Caco-2 (cell line): Measurements from ENCODE around the gene RAB1B. TPM values are rescaled to one million over a fixed set of nuclear protein-coding genes. Genes with fewer than 3 reads are reported as not detected.

ENCODE experiments used
- BruUV-seq: library from RNA; stranded (reverse); fragments of 400-500 nt; replicated peaks from 2 replicates; lab custom pipeline; 2021; lab: Mats Ljungman, UMichigan
- CTCF ChIA-PET: fragments of 300-600 bp; sonication (Branson Sonifier 250); formaldehyde crosslinking; loops from one replicate; lab custom pipeline; 2022; ENCODE audit warnings: antibody characterized with exemption; lab: Charles Lee
- POLR2A ChIA-PET: fragments of 300-600 bp; sonication (Branson Sonifier 250); formaldehyde crosslinking; loops from one replicate; lab custom pipeline; 2022; ENCODE audit warnings: antibody characterized with exemption; lab: Charles Lee
- DNase-seq, 2 experiments: peaks; one replicate each; pipeline versions ENCODE4 v3.0.0 to v3.0.0-alpha.2; 2020 to 2022
- H3K27me3 ChIP-seq: replicated peaks from 2 replicates; pipeline ENCODE4 v1.6.0; 2011; ENCODE audit warnings: low read length; ENCODE audit not compliant: control insufficient read depth, insufficient read depth
- H3K36me3 ChIP-seq: 2 replicates; pipeline ENCODE4 v1.5.1; 2011; ENCODE audit warnings: low read length; ENCODE audit not compliant: control insufficient read depth, insufficient read depth
- H3K4me1 ChIP-seq: fragments of 250-450 bp; sonication (Bioruptor Pico); 2 replicates; pipeline ENCODE4 v1.5.1; 2020; ENCODE audit warnings: mild to moderate bottlenecking
- H3K4me3 ChIP-seq: 2 replicates; pipeline ENCODE4 v1.5.1; 2011; ENCODE audit warnings: low read depth, mild to moderate bottlenecking, control low read depth, low read length
- H3K9me3 ChIP-seq: fragments of 250-450 bp; sonication (Bioruptor Pico); 2 replicates; pipeline ENCODE4 v1.5.1; 2020; ENCODE audit warnings: mild to moderate bottlenecking, moderate library complexity
- H3K27ac Mint-ChIP-seq: one replicate; pipeline ENCODE4 v1.8.0; 2022; ENCODE audit warnings: mixed read lengths; ENCODE audit not compliant: unreplicated experiment
- H3K27me3 Mint-ChIP-seq: one replicate; pipeline ENCODE4 v1.8.0; 2022; ENCODE audit warnings: mixed read lengths; ENCODE audit not compliant: insufficient read depth, unreplicated experiment
- H3K36me3 Mint-ChIP-seq: one replicate; pipeline ENCODE4 v1.8.0; 2022; ENCODE audit warnings: mild to moderate bottlenecking, mixed read lengths; ENCODE audit not compliant: insufficient read depth, unreplicated experiment
- H3K4me1 Mint-ChIP-seq: one replicate; pipeline ENCODE4 v1.8.0; 2022; ENCODE audit warnings: low read depth, mixed read lengths; ENCODE audit not compliant: unreplicated experiment
- H3K4me3 Mint-ChIP-seq: one replicate; pipeline ENCODE4 v1.8.0; 2022; ENCODE audit warnings: mild to moderate bottlenecking, moderate library complexity, mixed read lengths; ENCODE audit not compliant: unreplicated experiment
- H3K9me3 Mint-ChIP-seq: one replicate; pipeline ENCODE4 v1.8.0; 2022; ENCODE audit warnings: mixed read lengths; ENCODE audit not compliant: unreplicated experiment
- intact Hi-C: fragments of 100-400 bp; cut with micrococcal nuclease; formaldehyde crosslinking; loops from one replicate; pipeline ENCODE4 v1.10.0; 2022; ENCODE audit not compliant: unreplicated experiment
- total RNA-seq: library from RNA; stranded (reverse); gene quantifications from 2 replicates; pipeline ENCODE4 v1.2.3, GENCODE V29; 2022
- TF ChIP-seq, protein P1 (sequence below), 2 experiments: fragments of 200-600 bp in 1 of 2; IDR thresholded peaks; 1 replicate in 1 of 2; 2 replicates in 1 of 2; pipeline versions ENCODE4 v1.5.1 to v1.8.0; 2011 to 2022; ENCODE audit warnings: antibody characterized with exemption in 1 of 2, control low read depth in 1 of 2, inconsistent platforms in 1 of 2, low read depth in 1 of 2, low read length in 1 of 2, mild to moderate bottlenecking in 1 of 2, moderate library complexity in 1 of 2; ENCODE audit not compliant: insufficient read depth in 1 of 2, severe bottlenecking in 1 of 2, unreplicated experiment in 1 of 2

Gene RAB1B
- total RNA-seq, 1 experiment from 2014 or later = 132 TPM

DNA sequence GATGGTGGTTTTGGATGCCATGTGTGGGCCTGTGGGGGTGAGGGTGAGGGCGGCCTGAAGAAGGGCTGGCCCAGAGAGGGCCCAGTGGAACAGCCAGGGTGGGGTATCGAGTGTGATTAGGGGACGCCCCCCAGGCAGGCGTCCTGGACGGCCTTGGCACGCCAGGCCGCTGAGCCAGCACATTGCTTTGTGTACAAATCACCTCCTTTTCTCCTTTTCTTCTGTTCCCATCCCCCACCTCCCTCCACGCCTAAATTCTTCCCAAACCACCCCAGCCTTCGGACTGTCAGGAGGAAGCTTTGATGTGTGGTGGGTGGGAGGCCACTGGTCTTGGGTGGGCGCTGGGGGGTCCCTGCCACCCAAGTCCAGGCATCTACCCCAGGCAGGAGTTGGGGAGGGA is 56.2 kb downstream of the RAB1B start:
- no peak for DNase-seq
- H3K27me3 Mint-ChIP-seq = no peaks in the 10 kb centered on the region
- Histone ChIP-seq H3K27me3 (no peaks in the 10 kb centered on the region), H3K36me3 (no peaks in the 10 kb centered on the region), H3K9me3 (peaks cover 9% of the 10 kb centered on the region; the same call in 1 of the 2 replicates), H3K4me3 (no peak overlapping the region), H3K4me1 (peaks cover 46% of the 10 kb centered on the region)
- CTCF ChIA-PET = interaction anchor here (0.7 to 1.9 kb wide), 2 partner anchors 12 kb away, joined by 4 to 6 read pairs; partner anchors contain the start of gene RIN1
- peaks cover 29% of the 10 kb centered on the region for H3K4me1 Mint-ChIP-seq
- POLR2A ChIA-PET = no interaction called here
- intact Hi-C loops = no loop called here
- no peaks in the 10 kb centered on the region for H3K36me3 Mint-ChIP-seq
- H3K9me3 Mint-ChIP-seq = peaks cover 3% of the 10 kb centered on the region
- no peak overlapping the region for H3K27ac Mint-ChIP-seq
- no peak overlapping the region for H3K4me3 Mint-ChIP-seq
- TF ChIP-seq, protein P1, sequence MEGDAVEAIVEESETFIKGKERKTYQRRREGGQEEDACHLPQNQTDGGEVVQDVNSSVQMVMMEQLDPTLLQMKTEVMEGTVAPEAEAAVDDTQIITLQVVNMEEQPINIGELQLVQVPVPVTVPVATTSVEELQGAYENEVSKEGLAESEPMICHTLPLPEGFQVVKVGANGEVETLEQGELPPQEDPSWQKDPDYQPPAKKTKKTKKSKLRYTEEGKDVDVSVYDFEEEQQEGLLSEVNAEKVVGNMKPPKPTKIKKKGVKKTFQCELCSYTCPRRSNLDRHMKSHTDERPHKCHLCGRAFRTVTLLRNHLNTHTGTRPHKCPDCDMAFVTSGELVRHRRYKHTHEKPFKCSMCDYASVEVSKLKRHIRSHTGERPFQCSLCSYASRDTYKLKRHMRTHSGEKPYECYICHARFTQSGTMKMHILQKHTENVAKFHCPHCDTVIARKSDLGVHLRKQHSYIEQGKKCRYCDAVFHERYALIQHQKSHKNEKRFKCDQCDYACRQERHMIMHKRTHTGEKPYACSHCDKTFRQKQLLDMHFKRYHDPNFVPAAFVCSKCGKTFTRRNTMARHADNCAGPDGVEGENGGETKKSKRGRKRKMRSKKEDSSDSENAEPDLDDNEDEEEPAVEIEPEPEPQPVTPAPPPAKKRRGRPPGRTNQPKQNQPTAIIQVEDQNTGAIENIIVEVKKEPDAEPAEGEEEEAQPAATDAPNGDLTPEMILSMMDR (IDR thresholded peaks at IDR 0.05; ENCODE audit: insufficient read depth in 1 of 2, low read depth in 1 of 2, low read length in 1 of 2, severe bottlenecking in 1 of 2, unreplicated experiment in 1 of 2) = no peak
- BruUV-seq = no TSS peak

DNA sequence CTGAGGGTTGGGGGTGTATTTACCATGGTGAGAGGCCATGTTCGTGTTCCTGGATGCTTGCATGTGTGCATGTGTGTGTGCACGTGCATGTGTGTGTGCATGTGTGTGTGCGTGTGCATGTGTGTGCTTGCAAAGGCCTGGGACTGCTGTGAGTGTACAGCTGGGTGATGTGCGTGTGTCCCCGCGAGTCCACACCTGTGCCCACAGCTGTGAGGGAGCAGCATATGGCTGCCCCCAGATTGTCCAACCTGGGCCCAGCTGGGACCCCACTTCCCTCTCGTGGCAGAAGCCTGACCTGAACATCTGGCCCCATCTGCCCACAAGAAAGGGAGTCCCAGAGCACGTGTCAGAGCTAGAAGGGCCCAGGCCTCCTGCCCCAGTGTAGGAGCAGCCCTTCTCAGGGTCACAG is 56.8 kb downstream of the RAB1B start:
- H3K9me3 Mint-ChIP-seq = no peaks in the 10 kb centered on the region
- no peak for DNase-seq
- H3K27me3 Mint-ChIP-seq = no peaks in the 10 kb centered on the region
- H3K4me3 ChIP-seq = no peak overlapping the region
- ChIA-PET POLR2A (no interaction called here), CTCF (interaction anchor here (0.6 to 1.9 kb wide), 2 partner anchors 11 to 926 kb away, joined by 6 to 7 read pairs; partner anchors contain the start of gene RIN1)
- H3K9me3 ChIP-seq = 0 out of 2 replicates have a peak, but pooled peaks cover 5% of the 10 kb centered on the region
- TF ChIP-seq, protein P1 (IDR thresholded peaks at IDR 0.05; ENCODE audit: insufficient read depth in 1 of 2, low read depth in 1 of 2, low read length in 1 of 2, severe bottlenecking in 1 of 2, unreplicated experiment in 1 of 2) = no peak
- H3K4me1 Mint-ChIP-seq = peaks cover 29% of the 10 kb centered on the region
- no peaks in the 10 kb centered on the region for H3K36me3 Mint-ChIP-seq
- intact Hi-C loops = no loop called here
- no peaks in the 10 kb centered on the region for H3K36me3 ChIP-seq
- no peak overlapping the region for H3K4me3 Mint-ChIP-seq
- H3K27me3 ChIP-seq = no peaks in the 10 kb centered on the region
- BruUV-seq = no TSS peak
- no peak overlapping the region for H3K27ac Mint-ChIP-seq
- H3K4me1 ChIP-seq = peaks cover 46% of the 10 kb centered on the region

- Mint-ChIP-seq H3K36me3 (no peaks in the 10 kb centered on the region), H3K4me3 (no peak overlapping the region), H3K27ac (no peak overlapping the region), H3K27me3 (no peaks in the 10 kb centered on the region), H3K4me1 (peaks cover 29% of the 10 kb centered on the region), H3K9me3 (no peaks in the 10 kb centered on the region)
- no peak overlapping the region for H3K4me3 ChIP-seq
- intact Hi-C loops = no loop called here
- 0 out of 2 replicates have a peak, but pooled peaks cover 4% of the 10 kb centered on the region for H3K9me3 ChIP-seq
- DNase-seq = no peak
- H3K27me3 ChIP-seq = no peaks in the 10 kb centered on the region
- H3K36me3 ChIP-seq = no peaks in the 10 kb centered on the region
- ChIA-PET CTCF (interaction anchor here (0.8 to 1.6 kb wide), 4 partner anchors 9 to 104 kb away, joined by 5 to 13 read pairs (median 8); partner anchors contain the start of gene RIN1), POLR2A (interaction anchor here (0.6 kb wide), 1 partner anchor 184 kb away, joined by 3 read pairs; no protein-coding TSS in a partner anchor)
- BruUV-seq = no TSS peak
- H3K4me1 ChIP-seq = peaks cover 46% of the 10 kb centered on the region
- TF ChIP-seq, protein P1 (IDR thresholded peaks at IDR 0.05; ENCODE audit: insufficient read depth in 1 of 2, low read depth in 1 of 2, low read length in 1 of 2, severe bottlenecking in 1 of 2, unreplicated experiment in 1 of 2) = no peak
Measured at GRCh38 chr11:66326261-66327111, 58.0 kb downstream of the RAB1B start.

Other genes with a start within 250 kb of the RAB1B start
- gene CATSPER1, start 242.2 kb upstream of the RAB1B start, total RNA-seq = not detected in 2 replicates
- not detected in 2 replicates for gene GAL3ST3, start 219.5 kb upstream of the RAB1B start, total RNA-seq
- gene SF3B2, start 216.3 kb upstream of the RAB1B start, total RNA-seq = 224 and 225 TPM in 2 replicates
- gene PACS1, start 198.4 kb upstream of the RAB1B start, total RNA-seq = 82.2 and 95.2 TPM in 2 replicates
- gene KLC2, start 10.9 kb upstream of the RAB1B start, total RNA-seq = 49.5 and 53.1 TPM in 2 replicates
- 4.9 and 6.1 TPM in 2 replicates for gene CNIH2, start 9.5 kb downstream of the RAB1B start, total RNA-seq
- gene YIF1A, start 20.5 kb downstream of the RAB1B start, total RNA-seq = 140 and 159 TPM in 2 replicates
- gene TMEM151A, start 23.3 kb downstream of the RAB1B start, total RNA-seq = 0.68 and 0.88 TPM in 2 replicates
- gene CD248, start 48.4 kb downstream of the RAB1B start, total RNA-seq = 0.27 TPM in 1 of 2 replicates, not detected in the other
- 11.7 and 12.7 TPM in 2 replicates for gene RIN1, start 67.8 kb downstream of the RAB1B start, total RNA-seq
- gene BRMS1, start 76.5 kb downstream of the RAB1B start, total RNA-seq = 58.1 and 58.2 TPM in 2 replicates
- gene B4GAT1, start 79.0 kb downstream of the RAB1B start, total RNA-seq = 23.0 and 23.8 TPM in 2 replicates
- 30.3 and 32.0 TPM in 2 replicates for gene SLC29A2, start 103.1 kb downstream of the RAB1B start, total RNA-seq
- not detected in 2 replicates for gene NPAS4, start 152.4 kb downstream of the RAB1B start, total RNA-seq
- gene MRPL11, start 170.2 kb downstream of the RAB1B start, total RNA-seq = 201 and 206 TPM in 2 replicates
- gene PELI3, start 198.3 kb downstream of the RAB1B start, total RNA-seq = 21.0 and 21.1 TPM in 2 replicates
- 106 TPM in 2 replicates for gene DPP3, start 211.8 kb downstream of the RAB1B start, total RNA-seq
- gene BBS1, start 242.0 kb downstream of the RAB1B start, total RNA-seq = 47.1 and 50.0 TPM in 2 replicates